CMK (cell line): Measurements from ENCODE around the gene HOXC5.

Experiments
- DNase-seq: peaks from one replicate; pipeline ENCODE4 v3.0.0-alpha.2; 2010; ENCODE audit warnings: low read depth

The HOXC5 gene

GRCh38 chr12:54047160-54047963 lies 14.5 kb downstream of the HOXC5 start:
- no peak for DNase-seq

- DNase-seq: no peak
Observed at GRCh38 chr12:54047964-54048303, 15.1 kb downstream of the HOXC5 start.

GRCh38 chr12:54048406-54049093 lies 15.7 kb downstream of the HOXC5 start:
- DNase-seq: no peak

GRCh38 chr12:54049108-54049507 lies 16.3 kb downstream of the HOXC5 start:
- DNase-seq: no peak

GRCh38 chr12:54050482-54050810 lies 17.6 kb downstream of the HOXC5 start:
- no peak for DNase-seq

GRCh38 chr12:54051026-54051842 lies 18.4 kb downstream of the HOXC5 start:
- no peak for DNase-seq

GRCh38 chr12:54051874-54052437 lies 19.1 kb downstream of the HOXC5 start:
- no peak for DNase-seq

- no peak for DNase-seq
Observed at GRCh38 chr12:54052438-54053002, 19.7 kb downstream of the HOXC5 start.

GRCh38 chr12:54053003-54053750 lies 20.3 kb downstream of the HOXC5 start:
- no peak for DNase-seq

GRCh38 chr12:54053751-54054741 lies 21.2 kb downstream of the HOXC5 start, which contains the start of gene HOXC4:
Gene HOXC4 (plus strand): TSS chr12:54053835. CDS start chr12:54053923, 88 bp downstream.
- no peak for DNase-seq

GRCh38 chr12:54054742-54055194 lies 21.9 kb downstream of the HOXC5 start:
- DNase-seq: no peak

- no peak for DNase-seq
Observed at GRCh38 chr12:54055552-54055951, 22.7 kb downstream of the HOXC5 start.

GRCh38 chr12:54056110-54056509 lies 23.3 kb downstream of the HOXC5 start:
- DNase-seq: no peak

- DNase-seq: no peak
Observed at GRCh38 chr12:54058128-54058768, 25.4 kb downstream of the HOXC5 start.

- DNase-seq: no peak
Observed at GRCh38 chr12:54059668-54060067, 26.8 kb downstream of the HOXC5 start.

- no peak for DNase-seq
Observed at GRCh38 chr12:54060174-54060974, 27.5 kb downstream of the HOXC5 start.

- DNase-seq: no peak
Observed at GRCh38 chr12:54060975-54061778, 28.3 kb downstream of the HOXC5 start.

GRCh38 chr12:54065677-54066076 lies 32.8 kb downstream of the HOXC5 start:
- DNase-seq: no peak
